ENCODE data around the gene CAMK4. TPM values are rescaled to one million over a fixed set of nuclear protein-coding genes. Genes with fewer than 3 reads are reported as not detected.

CAMK4 gene
- total RNA-seq, 1 donor from 2014 or later, result 5.0 TPM

GRCh38 chr5:111280282-111280951 is 56.2 kb downstream of the CAMK4 start:
- Histone ChIP-seq H4K20me1 (ENCODE audit: low read depth) (no peaks in the 10 kb centered on the region), H3K4me2 (no peak overlapping the region), H3K27me3 (no peaks in the 10 kb centered on the region), H3K9me3 (ENCODE audit: low read depth) (no peaks in the 10 kb centered on the region), H3K9ac (no peak overlapping the region), H3K27ac (no peak overlapping the region), H3K4me3 (no peak overlapping the region), H3F3A (ENCODE audit: low read depth) (no peaks in the 10 kb centered on the region), H3K4me1 (no peaks in the 10 kb centered on the region), H3K79me2 (ENCODE audit: low read depth) (no peaks in the 10 kb centered on the region), H2AFZ (replicated peaks) (no peak overlapping the region), H3K36me3 (no peaks in the 10 kb centered on the region)
- peaks cover 6% of the 10 kb centered on the region for H3K4me1 Mint-ChIP-seq
- no peak for TF ChIP-seq EZH2phosphoT487 (IDR thresholded peaks at IDR 0.05)
- TF ChIP-seq CTCF (IDR thresholded peaks at IDR 0.05), result no peak
- TF ChIP-seq EZH2 (IDR thresholded peaks at IDR 0.05), result no peak
- H3K27ac Mint-ChIP-seq, result no peak overlapping the region
- H3K27me3 Mint-ChIP-seq (ENCODE audit: insufficient read depth, low read depth), result no peaks in the 10 kb centered on the region
- DNase-seq (ENCODE audit: low spot score), result no peak
- H3K4me3 Mint-ChIP-seq, result no peak overlapping the region
- no peaks in the 10 kb centered on the region for H3K9me3 Mint-ChIP-seq
- H3K36me3 Mint-ChIP-seq, result no peaks in the 10 kb centered on the region

- no peak overlapping the region for H2AFZ ChIP-seq (replicated peaks)
- no peaks in the 10 kb centered on the region for H3K9me3 ChIP-seq (ENCODE audit: low read depth)
- no peak overlapping the region for H3K4me3 Mint-ChIP-seq
- H3F3A ChIP-seq (ENCODE audit: low read depth), result no peaks in the 10 kb centered on the region
- H3K36me3 Mint-ChIP-seq, result no peaks in the 10 kb centered on the region
- no peak overlapping the region for H3K27ac Mint-ChIP-seq
- no peak overlapping the region for H3K4me3 ChIP-seq
- H3K4me1 ChIP-seq, result no peaks in the 10 kb centered on the region
- DNase-seq (ENCODE audit: low spot score), result no peak
- no peaks in the 10 kb centered on the region for H3K36me3 ChIP-seq
- no peaks in the 10 kb centered on the region for H3K27me3 ChIP-seq
- TF ChIP-seq CTCF (IDR thresholded peaks at IDR 0.05) (no peak), EZH2 (IDR thresholded peaks at IDR 0.05) (no peak), EZH2phosphoT487 (IDR thresholded peaks at IDR 0.05) (no peak)
- H3K9ac ChIP-seq, result no peak overlapping the region
- H3K27ac ChIP-seq, result no peak overlapping the region
- no peaks in the 10 kb centered on the region for H4K20me1 ChIP-seq (ENCODE audit: low read depth)
- no peaks in the 10 kb centered on the region for H3K79me2 ChIP-seq (ENCODE audit: low read depth)
- no peaks in the 10 kb centered on the region for H3K27me3 Mint-ChIP-seq (ENCODE audit: insufficient read depth, low read depth)
- peaks cover 6% of the 10 kb centered on the region for H3K4me1 Mint-ChIP-seq
- H3K4me2 ChIP-seq, result no peak overlapping the region
- H3K9me3 Mint-ChIP-seq, result no peaks in the 10 kb centered on the region
Observed at GRCh38 chr5:111282798-111283197, 58.6 kb downstream of the CAMK4 start.

- H3K79me2 ChIP-seq (ENCODE audit: low read depth), result no peaks in the 10 kb centered on the region
- H3K36me3 ChIP-seq, result no peaks in the 10 kb centered on the region
- H3K4me1 ChIP-seq, result no peaks in the 10 kb centered on the region
- Mint-ChIP-seq H3K27me3 (ENCODE audit: insufficient read depth, low read depth) (no peaks in the 10 kb centered on the region), H3K4me3 (no peak overlapping the region), H3K4me1 (peaks cover 6% of the 10 kb centered on the region), H3K9me3 (no peaks in the 10 kb centered on the region), H3K27ac (no peak overlapping the region), H3K36me3 (no peaks in the 10 kb centered on the region)
- H3K4me3 ChIP-seq, result no peak overlapping the region
- H2AFZ ChIP-seq (replicated peaks), result no peak overlapping the region
- no peaks in the 10 kb centered on the region for H3K9me3 ChIP-seq (ENCODE audit: low read depth)
- DNase-seq (ENCODE audit: low spot score), result no peak
- H3K27me3 ChIP-seq, result no peaks in the 10 kb centered on the region
- no peak overlapping the region for H3K9ac ChIP-seq
- H4K20me1 ChIP-seq (ENCODE audit: low read depth), result no peaks in the 10 kb centered on the region
- no peak overlapping the region for H3K4me2 ChIP-seq
- no peak overlapping the region for H3K27ac ChIP-seq
- no peak for TF ChIP-seq CTCF (IDR thresholded peaks at IDR 0.05)
- no peak for TF ChIP-seq EZH2phosphoT487 (IDR thresholded peaks at IDR 0.05)
- TF ChIP-seq EZH2 (IDR thresholded peaks at IDR 0.05), result no peak
- no peaks in the 10 kb centered on the region for H3F3A ChIP-seq (ENCODE audit: low read depth)
Observed at GRCh38 chr5:111284825-111285224, 60.6 kb downstream of the CAMK4 start.
